Epithelial cell of esophagus (primary cell): Measurements from ENCODE around the gene SOD1.

Source experiments
- DNase-seq: peaks from one replicate; pipeline ENCODE4 v3.0.0; 2010; ENCODE audit warnings: low read depth
- H3K4me3 ChIP-seq: 2 replicates; pipeline ENCODE4 v1.5.1; 2011; ENCODE audit warnings: mild to moderate bottlenecking, low read length, control low read depth
- CTCF ChIP-seq: IDR thresholded peaks from 2 replicates; pipeline ENCODE4 v1.5.1; 2011; ENCODE audit warnings: low read depth, mild to moderate bottlenecking, low read length, control low read depth, inconsistent platforms; ENCODE audit not compliant: insufficient read depth; ENCODE audit errors: missing control alignments

Gene SOD1

GRCh38 chr21:31659536-31660258 lies at the start of gene SOD1:
SOD1 (plus strand) TSS chr21:31659693; CDS start chr21:31659770, 77 bp downstream.
- peak within 1 kb of the TSS; percentile 71 for H3K4me3 ChIP-seq
- DNase-seq = peak; percentile 94
- TF ChIP-seq CTCF = no peak

GRCh38 chr21:31611445-31611844 lies 48.0 kb upstream of the SOD1 start:
- no peak for DNase-seq
- no peak for TF ChIP-seq CTCF
- H3K4me3 ChIP-seq = no peak overlapping the region

- no peak overlapping the region for H3K4me3 ChIP-seq
- DNase-seq = peak; percentile 29
Observed at GRCh38 chr21:31612894-31613785, 46.4 kb upstream of the SOD1 start.

GRCh38 chr21:31614705-31615104 lies 44.8 kb upstream of the SOD1 start:
- DNase-seq = no peak
- no peak for TF ChIP-seq CTCF

More at GRCh38 chr21:31612894-31613785, 46.4 kb upstream of the SOD1 start:
- TF ChIP-seq CTCF = no peak

GRCh38 chr21:31616216-31616615 lies 43.3 kb upstream of the SOD1 start:
- DNase-seq = no peak
- TF ChIP-seq CTCF = no peak
- H3K4me3 ChIP-seq = no peak overlapping the region

More at GRCh38 chr21:31614705-31615104, 44.8 kb upstream of the SOD1 start:
- H3K4me3 ChIP-seq = no peak overlapping the region

GRCh38 chr21:31618696-31619430 lies 40.6 kb upstream of the SOD1 start:
- DNase-seq = peak; percentile 34
- TF ChIP-seq CTCF = no peak
- no peak overlapping the region for H3K4me3 ChIP-seq
